Esophagus squamous epithelium (tissue), 5 donors: ENCODE measurements around the gene GALNT4. TPM values are rescaled to one million over a fixed set of nuclear protein-coding genes. Genes with fewer than 3 reads are reported as not detected.
A peak's percentile ranks its signal among the peaks of the same experiment; 100 is the strongest.

ENCODE experiments used
- DNase-seq: peaks from one replicate; lab custom pipeline; 2025; lab: John Stamatoyannopoulos, UW
- H3K27ac ChIP-seq, 4 donors: fragments of 200-600 bp; sonication (generic); one replicate each; pipeline ENCODE4 v1.5.1; 2016 to 2019; ENCODE audit warnings: mild to moderate bottlenecking in 1 of 4
- H3K27me3 ChIP-seq, 4 donors: fragments of 200-600 bp; sonication (generic); 1 replicate in 3 of 4; 2 replicates in 1 of 4; pipeline versions ENCODE4 v1.5.1 to v1.6.0; 2017 to 2021; ENCODE audit warnings: antibody characterized with exemption in 1 of 4
- H3K36me3 ChIP-seq, 3 donors: fragments of 200-600 bp; sonication (generic); one replicate each; pipeline ENCODE4 v1.5.1; 2016 to 2019
- H3K4me1 ChIP-seq, 3 donors: fragments of 200-600 bp; sonication (generic); one replicate each; pipeline ENCODE4 v1.5.1; 2017 to 2019
- H3K4me3 ChIP-seq, 4 donors: fragments of 200-600 bp; sonication (generic); 1 replicate in 3 of 4; 2 replicates in 1 of 4; pipeline ENCODE4 v1.5.1; 2016 to 2019; ENCODE audit warnings: mild to moderate bottlenecking in 2 of 4, moderate library complexity in 1 of 4
- H3K9me3 ChIP-seq, 3 donors: fragments of 200-600 bp; sonication (generic); one replicate each; pipeline ENCODE4 v1.5.1; 2016 to 2019
- POLR2A ChIP-seq, 4 donors: fragments of 450-650 bp; IDR thresholded peaks; one replicate each; pipeline ENCODE4 v1.6.1; 2017; ENCODE audit warnings: antibody characterized with exemption in 4 of 4, mild to moderate bottlenecking in 4 of 4, moderate library complexity in 3 of 4
- WGBS, 2 donors: methylation state at CpG; one replicate each; pipeline ENCODE4 v1.1.5; 2018; 5-methylcytosine and 5-hydroxymethylcytosine counted together
- intact Hi-C: fragments of 100-400 bp; cut with DNase I; formaldehyde crosslinking; loops from one replicate; pipeline ENCODE4 v1.15.0; 2022
- total RNA-seq, 4 donors: library from RNA; depleted of rRNA; stranded (reverse); fragments of >200 nt; gene quantifications; one replicate each; pipeline ENCODE4 v1.1.0, GENCODE V29; 2016
- TF ChIP-seq, protein P1 (sequence below), 6 experiments: fragments of 450-650 bp in 4 of 6; fragments of 200-600 bp in 2 of 6; sonication (generic) in 2 of 6; IDR thresholded peaks; one replicate each; pipeline ENCODE4 v1.5.1; 2016 to 2019; ENCODE audit warnings: antibody characterized with exemption in 6 of 6, mild to moderate bottlenecking in 4 of 6, moderate library complexity in 4 of 6
- donor health status: DM: yes; HTN: yes; CAD: no.

The GALNT4 gene
- 1 to 10 TPM; 3.9 to 6.8 (median 5.4) TPM for total RNA-seq

DNA sequence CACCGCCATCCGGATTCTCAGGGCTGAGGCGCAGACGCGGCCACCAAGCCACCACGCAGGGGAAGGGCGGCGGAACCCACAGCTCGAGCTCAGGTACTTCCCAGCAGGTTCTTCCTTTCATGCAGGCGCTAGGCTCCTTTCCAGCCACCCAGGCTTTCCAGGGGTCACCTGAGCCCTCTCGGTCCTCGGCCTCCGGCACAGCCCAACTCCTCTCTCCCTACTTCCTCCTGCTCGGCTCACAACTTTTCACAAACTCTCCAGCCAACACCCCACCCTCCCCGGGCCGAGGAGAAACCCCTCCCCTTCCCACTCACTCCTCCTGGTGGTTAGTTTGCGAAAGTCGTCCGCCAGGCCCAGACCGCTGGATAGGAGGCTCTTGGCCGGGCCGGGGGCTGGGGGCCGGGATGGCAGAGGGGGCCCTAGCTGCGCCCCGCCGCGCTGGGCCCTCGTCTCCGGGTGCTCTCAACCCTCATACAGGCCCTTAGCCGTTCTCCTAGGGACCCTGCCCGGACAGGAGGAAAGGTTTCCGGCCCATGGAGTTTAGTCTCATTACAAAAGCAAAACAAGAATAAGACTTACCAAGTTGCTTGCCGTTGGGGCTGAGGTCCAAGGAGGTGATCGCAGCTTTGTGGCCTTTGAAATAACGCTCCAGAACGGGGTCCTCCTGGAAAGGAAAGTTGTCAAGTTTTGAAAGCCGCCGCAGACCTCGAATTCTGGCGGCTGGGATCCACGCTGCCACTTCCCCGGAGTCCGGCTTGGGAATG, at the start of gene GALNT4:
GALNT4 (minus strand) TSS at position 256 of the 764 bp plus-strand sequence; CDS start at position 9, 247 bp downstream.
- WGBS, 2 donors: 0% methylated on average over 7 to 9 of the region's 43 CpGs
- Histone ChIP-seq H3K4me1 (peaks cover 21 to 46% (median 27%) of the 10 kb centered on the region in 3 donors), H3K4me3 (peak within 1 kb of the TSS; percentile 90 to 97 (median 95))

DNA sequence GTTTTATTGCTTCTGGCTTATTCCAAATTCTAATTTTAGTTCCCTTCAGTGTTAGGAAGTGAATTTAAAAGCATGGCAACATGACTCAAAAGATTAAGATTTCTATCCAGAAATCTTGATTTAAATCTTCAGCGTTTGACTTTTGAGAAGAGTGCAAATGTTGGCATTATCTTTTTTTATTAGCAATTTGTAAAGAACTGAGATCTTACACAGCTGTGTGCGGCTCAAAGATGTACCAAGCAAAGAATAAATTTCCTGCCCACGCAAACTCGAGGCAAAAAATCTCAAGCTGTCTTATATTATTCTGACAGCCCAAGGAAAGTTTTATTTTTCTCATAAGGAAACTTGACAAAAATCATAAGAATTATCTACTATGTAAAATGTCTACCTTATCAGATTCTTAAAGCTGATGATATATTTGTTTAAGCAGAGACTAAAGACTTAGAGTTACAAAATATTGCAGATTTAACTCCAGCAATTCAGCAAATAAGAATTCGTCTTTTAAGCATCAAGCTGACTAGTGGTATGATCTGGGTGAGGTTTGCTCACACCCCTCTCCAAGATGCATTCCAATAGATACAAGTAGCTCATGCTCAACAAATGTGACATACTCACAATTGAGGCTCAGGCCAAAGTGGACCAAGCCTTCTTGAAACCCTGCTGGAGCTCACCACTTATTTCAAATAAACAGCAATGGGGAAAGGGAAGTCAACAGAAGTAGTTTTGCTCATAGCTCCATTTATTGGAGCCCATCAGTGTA, 48.6 kb upstream of the GALNT4 start:
- Histone ChIP-seq H3K9me3 (no peaks in the 10 kb centered on the region), H3K27ac (no peak overlapping the region), H3K4me3 (no peak overlapping the region), H3K4me1 (peaks cover 0 to 16% (median 0%) of the 10 kb centered on the region in 3 donors), H3K36me3 (no peaks in the 10 kb centered on the region), H3K27me3 (no peaks in the 10 kb centered on the region)
- intact Hi-C loops: no loop called here
- WGBS, 2 donors: 79 to 85% methylated on average over 5 of the region's 5 CpGs
- TF ChIP-seq, protein P1, sequence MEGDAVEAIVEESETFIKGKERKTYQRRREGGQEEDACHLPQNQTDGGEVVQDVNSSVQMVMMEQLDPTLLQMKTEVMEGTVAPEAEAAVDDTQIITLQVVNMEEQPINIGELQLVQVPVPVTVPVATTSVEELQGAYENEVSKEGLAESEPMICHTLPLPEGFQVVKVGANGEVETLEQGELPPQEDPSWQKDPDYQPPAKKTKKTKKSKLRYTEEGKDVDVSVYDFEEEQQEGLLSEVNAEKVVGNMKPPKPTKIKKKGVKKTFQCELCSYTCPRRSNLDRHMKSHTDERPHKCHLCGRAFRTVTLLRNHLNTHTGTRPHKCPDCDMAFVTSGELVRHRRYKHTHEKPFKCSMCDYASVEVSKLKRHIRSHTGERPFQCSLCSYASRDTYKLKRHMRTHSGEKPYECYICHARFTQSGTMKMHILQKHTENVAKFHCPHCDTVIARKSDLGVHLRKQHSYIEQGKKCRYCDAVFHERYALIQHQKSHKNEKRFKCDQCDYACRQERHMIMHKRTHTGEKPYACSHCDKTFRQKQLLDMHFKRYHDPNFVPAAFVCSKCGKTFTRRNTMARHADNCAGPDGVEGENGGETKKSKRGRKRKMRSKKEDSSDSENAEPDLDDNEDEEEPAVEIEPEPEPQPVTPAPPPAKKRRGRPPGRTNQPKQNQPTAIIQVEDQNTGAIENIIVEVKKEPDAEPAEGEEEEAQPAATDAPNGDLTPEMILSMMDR (IDR thresholded peaks at IDR 0.05): no peak
- no peak for TF ChIP-seq POLR2A (IDR thresholded peaks at IDR 0.05)
- DNase-seq: no peak

More for the DNA sequence above, at the start of gene GALNT4:
- Histone ChIP-seq H3K9me3 (no peaks in the 10 kb centered on the region), H3K27me3 (no peaks in the 10 kb centered on the region), H3K27ac (peak within 1 kb of the TSS; percentile 91 to 97 (median 94)), H3K36me3 (no peaks in the 10 kb centered on the region)
- intact Hi-C loops: no loop called here
- peak; percentile 44 for DNase-seq
- TF ChIP-seq, protein P1 (IDR thresholded peaks at IDR 0.05): peak; percentile 30 to 74 (median 69)
- peak in 3 of 4 donors; percentile 2 to 58 (median 57) for TF ChIP-seq POLR2A (IDR thresholded peaks at IDR 0.05)

DNA sequence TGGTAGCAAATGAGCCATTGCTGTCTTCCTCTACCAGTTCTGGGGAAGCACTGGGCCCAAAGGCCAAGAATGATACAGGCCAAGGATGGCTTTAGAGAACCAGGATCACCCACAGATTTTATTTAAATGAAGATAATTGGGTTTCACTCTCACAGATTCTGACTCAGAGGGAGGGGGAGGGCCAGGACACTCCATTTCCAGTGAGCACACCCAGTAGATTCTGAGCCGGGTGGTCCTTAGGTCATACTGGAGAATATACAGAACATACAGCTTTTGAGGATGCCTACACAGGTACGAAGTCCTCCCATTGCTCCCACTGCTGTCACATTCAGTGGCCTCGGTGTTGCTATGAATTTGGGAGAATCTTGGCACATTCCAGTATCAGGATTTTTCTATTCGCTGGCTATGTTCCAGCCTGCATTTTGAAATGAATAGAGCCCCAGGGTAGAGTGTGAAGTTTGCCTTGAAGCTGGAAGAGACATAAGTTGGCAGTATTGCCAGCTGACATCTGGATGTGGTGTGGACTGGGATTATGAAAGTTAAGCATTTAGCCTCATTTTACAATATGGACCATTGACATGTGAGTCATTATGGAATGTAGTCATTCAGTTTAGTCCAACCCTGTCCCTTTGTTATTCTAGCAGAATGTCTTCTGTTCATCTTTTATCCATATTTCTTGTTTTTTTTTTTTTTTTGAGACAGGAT, 47.0 kb upstream of the GALNT4 start:
- WGBS, 2 donors: 53 to 67% methylated on average over 4 of the region's 4 CpGs
- Histone ChIP-seq H3K4me1 (peaks cover 0 to 32% (median 0%) of the 10 kb centered on the region in 3 donors), H3K27ac (no peak overlapping the region), H3K4me3 (no peak overlapping the region), H3K9me3 (no peaks in the 10 kb centered on the region), H3K36me3 (no peaks in the 10 kb centered on the region), H3K27me3 (no peaks in the 10 kb centered on the region)
- DNase-seq: no peak
- no peak for TF ChIP-seq POLR2A (IDR thresholded peaks at IDR 0.05)
- TF ChIP-seq, protein P1 (IDR thresholded peaks at IDR 0.05): no peak
- intact Hi-C loops: no loop called here

DNA sequence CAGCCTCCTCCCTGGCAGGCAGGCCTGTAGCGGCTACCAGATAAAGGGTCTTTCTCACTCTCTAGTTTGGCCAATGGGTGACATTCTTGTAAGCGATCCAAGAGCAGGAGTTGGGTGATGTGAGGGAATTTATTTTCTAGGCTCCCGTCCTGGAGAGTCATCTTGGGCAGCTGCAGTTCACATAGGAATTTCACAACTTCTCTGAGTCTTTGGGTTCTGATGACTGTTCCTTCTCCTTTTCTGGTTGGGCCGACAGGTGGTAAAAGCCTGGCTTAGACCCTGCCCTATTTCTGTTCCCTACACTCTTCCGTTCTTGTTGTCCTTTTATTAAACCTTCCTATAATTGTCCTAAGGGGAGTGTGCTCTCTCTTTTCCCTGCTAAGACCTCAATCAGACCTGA, 43.9 kb upstream of the GALNT4 start:
- DNase-seq: no peak
- H3K27ac ChIP-seq: no peak overlapping the region
- no peaks in the 10 kb centered on the region for H3K27me3 ChIP-seq
- TF ChIP-seq, protein P1 (IDR thresholded peaks at IDR 0.05): no peak
- no peak for TF ChIP-seq POLR2A (IDR thresholded peaks at IDR 0.05)
- H3K9me3 ChIP-seq: no peaks in the 10 kb centered on the region
- 37 to 57% methylated on average over 5 of the region's 5 CpGs for WGBS, 2 donors
- H3K36me3 ChIP-seq: no peaks in the 10 kb centered on the region
- H3K4me1 ChIP-seq: peaks cover 0 to 32% (median 0%) of the 10 kb centered on the region in 3 donors
- intact Hi-C loops: no loop called here
- H3K4me3 ChIP-seq: no peak overlapping the region
